ENCODE measurements around the gene HYAL2. TPM values are rescaled to one million over a fixed set of nuclear protein-coding genes. Genes with fewer than 3 reads are reported as not detected.
"Not testable (repeated sequence)": the region's sequence is repeated elsewhere in the genome, so short reads cannot be mapped to it uniquely, and the experiment has no call there.

Gene HYAL2
- total RNA-seq, 1 experiment from 2014 or later: 35.7 TPM

- no peak overlapping the region for H3K27ac Mint-ChIP-seq (ENCODE audit: unreplicated experiment)
- peaks cover 19% of the 10 kb centered on the region for H3K4me1 Mint-ChIP-seq (ENCODE audit: low read depth, unreplicated experiment)
- DNase-seq: no peak
- no peak for TF ChIP-seq CTCF (IDR thresholded peaks at IDR 0.05; ENCODE audit: unreplicated experiment)
- no peaks in the 10 kb centered on the region for H3K27me3 Mint-ChIP-seq (ENCODE audit: unreplicated experiment)
- intact Hi-C loops (cut with micrococcal nuclease; ENCODE audit: unreplicated experiment): no loop called here
- CTCF ChIA-PET: no interaction called here
- peaks cover 43% of the 10 kb centered on the region for H3K36me3 Mint-ChIP-seq (ENCODE audit: insufficient read depth, unreplicated experiment)
- BruUV-seq (replicated peaks): no TSS peak
- H3K9me3 Mint-ChIP-seq (ENCODE audit: low read depth, unreplicated experiment): no peaks in the 10 kb centered on the region
- H3K4me3 Mint-ChIP-seq (ENCODE audit: low read depth, unreplicated experiment): no peak overlapping the region
Observed at GRCh38 chr3:50289130-50289529, 33.4 kb downstream of the HYAL2 start.

DNA sequence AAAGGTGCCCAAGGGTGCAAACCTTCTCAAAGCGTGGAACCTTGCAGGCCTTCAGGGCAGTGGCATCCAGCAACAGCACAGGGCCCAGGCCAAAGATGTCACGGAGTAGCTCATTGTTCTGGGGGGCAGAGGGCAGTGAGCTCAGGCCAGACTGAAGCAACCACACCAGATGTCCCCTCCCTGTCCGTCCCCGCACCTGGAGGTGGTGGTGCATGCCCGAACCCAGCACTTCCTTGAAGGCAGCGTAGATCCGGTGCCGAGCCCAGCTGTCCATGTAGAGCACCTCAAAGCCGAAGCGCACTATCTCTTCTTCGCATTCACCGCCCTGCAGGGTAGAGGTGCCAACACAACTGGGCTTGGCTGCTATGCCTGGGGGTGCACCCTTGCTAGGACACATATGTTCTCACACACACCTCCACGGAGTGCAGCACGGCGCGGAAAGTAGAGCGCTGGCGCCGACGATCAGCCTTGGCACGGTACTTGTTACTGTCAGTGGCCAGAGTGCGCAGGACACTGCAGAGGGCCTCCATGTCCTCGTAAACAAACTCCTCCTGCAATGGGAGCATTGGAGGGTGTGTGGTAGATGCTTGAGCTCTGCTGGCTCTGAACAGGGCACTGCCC lies 34.0 kb downstream of the HYAL2 start:
- intact Hi-C loops (cut with micrococcal nuclease; ENCODE audit: unreplicated experiment): no loop called here
- Mint-ChIP-seq H3K4me3 (ENCODE audit: low read depth, unreplicated experiment) (no peak overlapping the region), H3K4me1 (ENCODE audit: low read depth, unreplicated experiment) (peaks cover 19% of the 10 kb centered on the region), H3K27ac (ENCODE audit: unreplicated experiment) (no peak overlapping the region), H3K36me3 (ENCODE audit: insufficient read depth, unreplicated experiment) (peaks cover 43% of the 10 kb centered on the region), H3K9me3 (ENCODE audit: low read depth, unreplicated experiment) (no peaks in the 10 kb centered on the region), H3K27me3 (ENCODE audit: unreplicated experiment) (no peaks in the 10 kb centered on the region)
- TF ChIP-seq CTCF (IDR thresholded peaks at IDR 0.05; ENCODE audit: unreplicated experiment): no peak
- CTCF ChIA-PET: no interaction called here
- BruUV-seq (replicated peaks): no TSS peak
- DNase-seq: no peak

DNA sequence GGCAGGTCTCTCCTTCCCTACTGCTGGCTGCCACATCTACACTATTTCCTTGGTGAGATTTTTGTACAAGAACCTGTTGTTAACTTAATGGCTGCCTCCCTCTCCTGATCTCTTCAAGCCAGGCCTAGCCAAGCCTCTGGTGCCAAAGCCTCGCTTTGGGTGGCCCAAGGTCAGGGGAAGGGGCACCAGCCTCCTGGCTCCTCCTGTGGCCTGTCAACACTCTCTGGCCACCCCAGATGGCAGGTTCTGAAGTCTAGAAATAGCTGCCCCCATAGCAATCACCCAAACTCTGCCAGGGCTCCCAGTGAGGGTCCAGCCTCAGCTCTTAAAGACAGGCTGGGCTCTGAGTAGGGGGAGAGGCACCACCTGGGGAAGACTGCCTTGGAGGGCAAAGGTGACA lies 35.3 kb downstream of the HYAL2 start:
- no peaks in the 10 kb centered on the region for H3K27me3 Mint-ChIP-seq (ENCODE audit: unreplicated experiment)
- peaks cover 9% of the 10 kb centered on the region for H3K4me1 Mint-ChIP-seq (ENCODE audit: low read depth, unreplicated experiment)
- no peaks in the 10 kb centered on the region for H3K9me3 Mint-ChIP-seq (ENCODE audit: low read depth, unreplicated experiment)
- H3K27ac Mint-ChIP-seq (ENCODE audit: unreplicated experiment): no peak overlapping the region
- intact Hi-C loops (cut with micrococcal nuclease; ENCODE audit: unreplicated experiment): no loop called here
- CTCF ChIA-PET: no interaction called here
- H3K36me3 Mint-ChIP-seq (ENCODE audit: insufficient read depth, unreplicated experiment): peaks cover 37% of the 10 kb centered on the region
- no TSS peak for BruUV-seq (replicated peaks)
- TF ChIP-seq CTCF (IDR thresholded peaks at IDR 0.05; ENCODE audit: unreplicated experiment): no peak
- DNase-seq: no peak
- no peak overlapping the region for H3K4me3 Mint-ChIP-seq (ENCODE audit: low read depth, unreplicated experiment)

- Mint-ChIP-seq H3K27me3 (ENCODE audit: unreplicated experiment) (no peaks in the 10 kb centered on the region), H3K4me3 (ENCODE audit: low read depth, unreplicated experiment) (no peak overlapping the region), H3K27ac (ENCODE audit: unreplicated experiment) (no peak overlapping the region), H3K9me3 (ENCODE audit: low read depth, unreplicated experiment) (no peaks in the 10 kb centered on the region), H3K36me3 (ENCODE audit: insufficient read depth, unreplicated experiment) (peaks cover 30% of the 10 kb centered on the region), H3K4me1 (ENCODE audit: low read depth, unreplicated experiment) (peaks cover 8% of the 10 kb centered on the region)
- DNase-seq: no peak
- no TSS peak for BruUV-seq (replicated peaks)
- CTCF ChIA-PET: no interaction called here
- TF ChIP-seq CTCF (IDR thresholded peaks at IDR 0.05; ENCODE audit: unreplicated experiment): no peak
- intact Hi-C loops (cut with micrococcal nuclease; ENCODE audit: unreplicated experiment): no loop called here
Observed at GRCh38 chr3:50286322-50287227, 36.0 kb downstream of the HYAL2 start.

DNA sequence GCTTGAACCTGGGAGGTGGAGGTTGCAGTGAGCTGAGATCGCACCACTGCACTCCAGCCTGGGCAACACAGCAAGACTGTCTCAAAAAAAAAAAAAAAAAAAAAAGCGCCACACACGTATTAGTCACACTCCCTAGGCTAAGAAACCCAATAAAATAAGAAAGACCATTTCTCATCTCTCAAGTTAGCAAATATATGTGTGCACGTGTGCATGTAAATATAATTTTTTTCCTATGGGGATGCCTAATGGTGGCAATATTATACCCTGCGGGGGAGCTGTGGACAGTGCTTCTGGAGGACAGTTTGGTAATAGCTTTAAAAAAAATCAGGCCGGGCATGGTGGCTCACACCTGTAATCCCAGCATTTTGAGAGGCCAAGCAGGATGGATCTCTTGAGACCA lies 38.4 kb downstream of the HYAL2 start:
- H3K27ac Mint-ChIP-seq (ENCODE audit: unreplicated experiment); H3K27me3 Mint-ChIP-seq (ENCODE audit: unreplicated experiment); intact Hi-C loops (cut with micrococcal nuclease; ENCODE audit: unreplicated experiment); H3K4me1 Mint-ChIP-seq (ENCODE audit: low read depth, unreplicated experiment); DNase-seq; H3K9me3 Mint-ChIP-seq (ENCODE audit: low read depth, unreplicated experiment); BruUV-seq (replicated peaks); H3K4me3 Mint-ChIP-seq (ENCODE audit: low read depth, unreplicated experiment): not testable (repeated sequence)
- peaks cover 20% of the 10 kb centered on the region for H3K36me3 Mint-ChIP-seq (ENCODE audit: insufficient read depth, unreplicated experiment)
- CTCF ChIA-PET: interaction anchor here (0.6 kb wide), 1 partner anchor 1625 kb away, joined by 6 read pairs; no protein-coding TSS in a partner anchor

Measured in Calu3 (cell line).